Measurements from ENCODE around the gene H3-3A.

- TF ChIP-seq CTCF (IDR thresholded peaks at IDR 0.05), result no peak
- TF ChIP-seq POLR2A (IDR thresholded peaks at IDR 0.05), result no peak
- TF ChIP-seq POLR2AphosphoS5 (IDR thresholded peaks at IDR 0.05), result no peak
These were observed 26.6 kb upstream of the H3-3A start for GRCh38 chr1:226035915-226036314.

Measured in upper lobe of left lung (tissue), 4 donors.